VCaP (cell line): ENCODE results near the gene MMEL1.
"Not testable (repeated sequence)": the region's sequence is repeated elsewhere in the genome, so short reads cannot be mapped to it uniquely, and the experiment has no call there.

ENCODE experiments used
- H3K27ac ChIP-seq: fragments of 450-650 bp; 2 replicates; pipeline ENCODE4 v1.5.1; 2017
- TF ChIP-seq, protein P1 (sequence below): fragments of 450-650 bp; conservative IDR thresholded peaks from 2 replicates; pipeline ENCODE4 v1.5.1; 2017; ENCODE audit warnings: mild to moderate bottlenecking, moderate library complexity

The MMEL1 gene

GRCh38 chr1:2580691-2581090, 52.1 kb downstream of the MMEL1 start:
- no peak overlapping the region for H3K27ac ChIP-seq
- TF ChIP-seq, protein P1, sequence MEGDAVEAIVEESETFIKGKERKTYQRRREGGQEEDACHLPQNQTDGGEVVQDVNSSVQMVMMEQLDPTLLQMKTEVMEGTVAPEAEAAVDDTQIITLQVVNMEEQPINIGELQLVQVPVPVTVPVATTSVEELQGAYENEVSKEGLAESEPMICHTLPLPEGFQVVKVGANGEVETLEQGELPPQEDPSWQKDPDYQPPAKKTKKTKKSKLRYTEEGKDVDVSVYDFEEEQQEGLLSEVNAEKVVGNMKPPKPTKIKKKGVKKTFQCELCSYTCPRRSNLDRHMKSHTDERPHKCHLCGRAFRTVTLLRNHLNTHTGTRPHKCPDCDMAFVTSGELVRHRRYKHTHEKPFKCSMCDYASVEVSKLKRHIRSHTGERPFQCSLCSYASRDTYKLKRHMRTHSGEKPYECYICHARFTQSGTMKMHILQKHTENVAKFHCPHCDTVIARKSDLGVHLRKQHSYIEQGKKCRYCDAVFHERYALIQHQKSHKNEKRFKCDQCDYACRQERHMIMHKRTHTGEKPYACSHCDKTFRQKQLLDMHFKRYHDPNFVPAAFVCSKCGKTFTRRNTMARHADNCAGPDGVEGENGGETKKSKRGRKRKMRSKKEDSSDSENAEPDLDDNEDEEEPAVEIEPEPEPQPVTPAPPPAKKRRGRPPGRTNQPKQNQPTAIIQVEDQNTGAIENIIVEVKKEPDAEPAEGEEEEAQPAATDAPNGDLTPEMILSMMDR, result no peak

DNA sequence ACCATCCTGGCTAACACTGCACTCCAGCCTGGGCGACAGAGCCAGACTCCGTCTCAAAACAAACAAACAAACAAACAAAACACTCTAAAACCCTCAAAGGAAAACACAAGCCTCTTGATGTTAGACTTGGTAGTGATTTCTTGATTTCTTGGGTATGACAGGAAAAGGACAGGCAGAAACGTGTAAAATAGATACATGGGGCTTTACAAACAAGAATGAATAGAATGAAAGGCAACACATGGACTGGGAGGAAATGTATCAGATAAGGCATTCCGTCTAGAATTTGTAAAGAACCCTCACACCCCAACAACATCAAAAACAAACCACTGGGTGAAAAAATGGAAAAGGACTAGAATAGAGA, 54.1 kb downstream of the MMEL1 start:
- H3K27ac ChIP-seq, result peak overlapping the region; percentile 40

GRCh38 chr1:2577565-2578075, 55.2 kb downstream of the MMEL1 start:
- H3K27ac ChIP-seq, result peak overlapping the region; percentile 40

More for the DNA sequence above, 54.1 kb downstream of the MMEL1 start:
- TF ChIP-seq, protein P1, result no peak

GRCh38 chr1:2575801-2576663, 56.8 kb downstream of the MMEL1 start:
- no peak overlapping the region for H3K27ac ChIP-seq
- TF ChIP-seq, protein P1, result no peak

- no peak overlapping the region for H3K27ac ChIP-seq
- TF ChIP-seq, protein P1, result no peak
These were observed 58.5 kb downstream of the MMEL1 start for GRCh38 chr1:2574350-2574749.

- TF ChIP-seq, protein P1, result no peak
- H3K27ac ChIP-seq, result no peak overlapping the region
These were observed 59.4 kb downstream of the MMEL1 start for GRCh38 chr1:2573250-2573920.

- TF ChIP-seq, protein P1, result no peak
- H3K27ac ChIP-seq, result no peak overlapping the region
These were observed 61.5 kb downstream of the MMEL1 start for GRCh38 chr1:2571348-2571747.

GRCh38 chr1:2570332-2570731, 62.5 kb downstream of the MMEL1 start:
- TF ChIP-seq, protein P1, result no peak
- no peak overlapping the region for H3K27ac ChIP-seq

- H3K27ac ChIP-seq, result not testable (repeated sequence)
These were observed 63.1 kb downstream of the MMEL1 start for GRCh38 chr1:2569703-2570102.
